Body of pancreas (tissue), 4 donors: ENCODE measurements around the gene LRRFIP2.

Experiments
- CTCF ChIP-seq, 7 experiments: fragments of 450-650 bp in 4 of 7; fragments of 200-600 bp in 3 of 7; sonication (generic) in 3 of 7; IDR thresholded peaks; one replicate each; pipeline ENCODE4 v1.5.1; 2016 to 2019; ENCODE audit warnings: antibody characterized with exemption in 7 of 7
- POLR2A ChIP-seq, 3 donors: fragments of 450-650 bp; IDR thresholded peaks; one replicate each; pipeline ENCODE4 v1.6.1; 2016; ENCODE audit warnings: antibody characterized with exemption in 3 of 3, mild to moderate bottlenecking in 2 of 3

GRCh38 chr3:37125195-37126073 lies 48.9 kb downstream of the LRRFIP2 start:
- no peak for TF ChIP-seq CTCF (IDR thresholded peaks at IDR 0.05)
- TF ChIP-seq POLR2A (IDR thresholded peaks at IDR 0.05), result no peak
